Measurements from ENCODE around the gene DMD.

DMD gene

GRCh38 chrX:32893751-32894150 is 317.6 kb downstream of the DMD start:
- peaks cover 1% of the 10 kb centered on the region for H3K9me3 Mint-ChIP-seq
- no peak overlapping the region for H3K4me3 Mint-ChIP-seq
- no peak for DNase-seq
- H3K27me3 Mint-ChIP-seq, result no peaks in the 10 kb centered on the region
- H3K36me3 Mint-ChIP-seq, result no peaks in the 10 kb centered on the region
- no peak overlapping the region for H3K27ac Mint-ChIP-seq
- no peaks in the 10 kb centered on the region for H3K4me1 Mint-ChIP-seq
- CTCF ChIA-PET, result no interaction called here

GRCh38 chrX:32877592-32877991 is 333.8 kb downstream of the DMD start:
- DNase-seq, result no peak
- Mint-ChIP-seq H3K4me1 (no peaks in the 10 kb centered on the region), H3K36me3 (no peaks in the 10 kb centered on the region), H3K4me3 (no peak overlapping the region), H3K9me3 (peaks cover 12% of the 10 kb centered on the region), H3K27ac (no peak overlapping the region), H3K27me3 (no peaks in the 10 kb centered on the region)
- CTCF ChIA-PET, result no interaction called here

- CTCF ChIA-PET, result no interaction called here
- no peaks in the 10 kb centered on the region for H3K36me3 Mint-ChIP-seq
- H3K4me1 Mint-ChIP-seq, result no peaks in the 10 kb centered on the region
- peaks cover 10% of the 10 kb centered on the region for H3K9me3 Mint-ChIP-seq
- H3K4me3 Mint-ChIP-seq, result no peak overlapping the region
- H3K27me3 Mint-ChIP-seq, result no peaks in the 10 kb centered on the region
- no peak for DNase-seq
- no peak overlapping the region for H3K27ac Mint-ChIP-seq
Measured at GRCh38 chrX:32874839-32875238, 336.5 kb downstream of the DMD start.

- no peak for DNase-seq
- H3K27ac Mint-ChIP-seq, result no peak overlapping the region
- peaks cover 8% of the 10 kb centered on the region for H3K9me3 Mint-ChIP-seq
- H3K36me3 Mint-ChIP-seq, result no peaks in the 10 kb centered on the region
- no peak overlapping the region for H3K4me3 Mint-ChIP-seq
- CTCF ChIA-PET, result no interaction called here
- H3K27me3 Mint-ChIP-seq, result no peaks in the 10 kb centered on the region
- no peaks in the 10 kb centered on the region for H3K4me1 Mint-ChIP-seq
Measured at GRCh38 chrX:32873786-32874185, 337.6 kb downstream of the DMD start.

GRCh38 chrX:32871636-32872035 is 339.7 kb downstream of the DMD start:
- Mint-ChIP-seq H3K27me3 (no peaks in the 10 kb centered on the region), H3K36me3 (no peaks in the 10 kb centered on the region), H3K4me1 (no peaks in the 10 kb centered on the region), H3K27ac (no peak overlapping the region), H3K4me3 (no peak overlapping the region), H3K9me3 (peaks cover 5% of the 10 kb centered on the region)
- no peak for DNase-seq
- CTCF ChIA-PET, result no interaction called here

- H3K36me3 Mint-ChIP-seq, result no peaks in the 10 kb centered on the region
- CTCF ChIA-PET, result no interaction called here
- no peaks in the 10 kb centered on the region for H3K27me3 Mint-ChIP-seq
- H3K9me3 Mint-ChIP-seq, result peaks cover 2% of the 10 kb centered on the region
- no peak for DNase-seq
- no peak overlapping the region for H3K4me3 Mint-ChIP-seq
- no peak overlapping the region for H3K27ac Mint-ChIP-seq
- no peaks in the 10 kb centered on the region for H3K4me1 Mint-ChIP-seq
Measured at GRCh38 chrX:32868524-32868895, 342.8 kb downstream of the DMD start.

- CTCF ChIA-PET, result no interaction called here
- Mint-ChIP-seq H3K4me3 (no peak overlapping the region), H3K4me1 (no peaks in the 10 kb centered on the region), H3K9me3 (no peaks in the 10 kb centered on the region), H3K27ac (no peak overlapping the region), H3K27me3 (no peaks in the 10 kb centered on the region), H3K36me3 (no peaks in the 10 kb centered on the region)
- no peak for DNase-seq
Measured at GRCh38 chrX:32867781-32868523, 343.4 kb downstream of the DMD start.

- Mint-ChIP-seq H3K27ac (no peak overlapping the region), H3K4me3 (no peak overlapping the region), H3K27me3 (no peaks in the 10 kb centered on the region), H3K9me3 (peaks cover 2% of the 10 kb centered on the region), H3K36me3 (no peaks in the 10 kb centered on the region), H3K4me1 (no peaks in the 10 kb centered on the region)
- CTCF ChIA-PET, result no interaction called here
- no peak for DNase-seq
Measured at GRCh38 chrX:32852203-32852602, 359.1 kb downstream of the DMD start.

- peaks cover 2% of the 10 kb centered on the region for H3K9me3 Mint-ChIP-seq
- CTCF ChIA-PET, result no interaction called here
- no peak overlapping the region for H3K27ac Mint-ChIP-seq
- no peak overlapping the region for H3K4me3 Mint-ChIP-seq
- H3K27me3 Mint-ChIP-seq, result no peaks in the 10 kb centered on the region
- H3K4me1 Mint-ChIP-seq, result no peaks in the 10 kb centered on the region
- H3K36me3 Mint-ChIP-seq, result no peaks in the 10 kb centered on the region
- DNase-seq, result no peak
Measured at GRCh38 chrX:32851556-32851955, 359.8 kb downstream of the DMD start.

GRCh38 chrX:32847921-32848320 is 363.4 kb downstream of the DMD start:
- H3K4me1 Mint-ChIP-seq, result no peaks in the 10 kb centered on the region
- no peak for DNase-seq
- H3K4me3 Mint-ChIP-seq, result no peak overlapping the region
- no peaks in the 10 kb centered on the region for H3K36me3 Mint-ChIP-seq
- CTCF ChIA-PET, result no interaction called here
- H3K27me3 Mint-ChIP-seq, result no peaks in the 10 kb centered on the region
- H3K27ac Mint-ChIP-seq, result no peak overlapping the region
- peaks cover 4% of the 10 kb centered on the region for H3K9me3 Mint-ChIP-seq

GRCh38 chrX:32842053-32842452 is 369.3 kb downstream of the DMD start:
- Mint-ChIP-seq H3K27ac (no peak overlapping the region), H3K9me3 (peaks cover 2% of the 10 kb centered on the region), H3K27me3 (no peaks in the 10 kb centered on the region), H3K36me3 (no peaks in the 10 kb centered on the region), H3K4me1 (no peaks in the 10 kb centered on the region), H3K4me3 (no peak overlapping the region)
- CTCF ChIA-PET, result no interaction called here
- DNase-seq, result no peak

- Mint-ChIP-seq H3K4me3 (no peak overlapping the region), H3K27me3 (no peaks in the 10 kb centered on the region), H3K36me3 (no peaks in the 10 kb centered on the region), H3K27ac (no peak overlapping the region), H3K4me1 (no peaks in the 10 kb centered on the region), H3K9me3 (no peaks in the 10 kb centered on the region)
- DNase-seq, result no peak
- CTCF ChIA-PET, result no interaction called here
Measured at GRCh38 chrX:32839781-32840180, 371.6 kb downstream of the DMD start.

- Mint-ChIP-seq H3K27me3 (no peaks in the 10 kb centered on the region), H3K4me1 (no peaks in the 10 kb centered on the region), H3K9me3 (no peaks in the 10 kb centered on the region), H3K4me3 (no peak overlapping the region), H3K36me3 (no peaks in the 10 kb centered on the region), H3K27ac (no peak overlapping the region)
- no peak for DNase-seq
- CTCF ChIA-PET, result no interaction called here
Measured at GRCh38 chrX:32825009-32825408, 386.3 kb downstream of the DMD start.

- H3K4me3 Mint-ChIP-seq, result no peak overlapping the region
- H3K27ac Mint-ChIP-seq, result no peak overlapping the region
- no peaks in the 10 kb centered on the region for H3K36me3 Mint-ChIP-seq
- no peak for DNase-seq
- H3K27me3 Mint-ChIP-seq, result no peaks in the 10 kb centered on the region
- H3K9me3 Mint-ChIP-seq, result peaks cover 8% of the 10 kb centered on the region
- no peaks in the 10 kb centered on the region for H3K4me1 Mint-ChIP-seq
- CTCF ChIA-PET, result no interaction called here
Measured at GRCh38 chrX:32804034-32804433, 407.3 kb downstream of the DMD start.

GRCh38 chrX:32798990-32799389 is 412.4 kb downstream of the DMD start:
- Mint-ChIP-seq H3K36me3 (no peaks in the 10 kb centered on the region), H3K27me3 (no peaks in the 10 kb centered on the region), H3K4me3 (no peak overlapping the region), H3K9me3 (peaks cover 5% of the 10 kb centered on the region), H3K4me1 (no peaks in the 10 kb centered on the region), H3K27ac (no peak overlapping the region)
- no peak for DNase-seq
- CTCF ChIA-PET, result no interaction called here

- Mint-ChIP-seq H3K9me3 (peaks cover 4% of the 10 kb centered on the region), H3K36me3 (no peaks in the 10 kb centered on the region), H3K27me3 (no peaks in the 10 kb centered on the region), H3K27ac (no peak overlapping the region), H3K4me3 (no peak overlapping the region), H3K4me1 (no peaks in the 10 kb centered on the region)
- CTCF ChIA-PET, result no interaction called here
- DNase-seq, result no peak
Measured at GRCh38 chrX:32788936-32789335, 422.4 kb downstream of the DMD start.

All from activated naive CD4-positive, alpha-beta T cell treated with anti-CD3 and anti-CD28 coated beads, Interleukin-2, amount 10 ng/mL, durations not matched to agents 7 days and 5 days (primary cell).